SK-N-SH treated with all-trans-retinoic acid at 6 μM for 48 hours (cell line): ENCODE measurements around the gene ADRA2B.

ENCODE experiments used
- ATAC-seq: fragments of 200-7000 bp; cut with Tn5 transposase; 3 replicates; pipeline ENCODE4 v1.9.1; 2020; ENCODE audit warnings: mild to moderate bottlenecking, moderate library complexity
- ARNTL ChIP-seq: fragments of 450-650 bp; formaldehyde crosslinking; IDR thresholded peaks from 2 replicates; pipeline ENCODE4 v1.5.0; 2020; ENCODE audit warnings: low read depth, mild to moderate bottlenecking, moderate library complexity, borderline replicate concordance
- BACH2 ChIP-seq: fragments of 250-450 bp; sonication (Bioruptor Pico); IDR thresholded peaks from 2 replicates; pipeline ENCODE4 v1.9.0; 2021; ENCODE audit warnings: mild to moderate bottlenecking, borderline replicate concordance
- CSDC2 ChIP-seq: fragments of 250-450 bp; sonication (Bioruptor Pico); IDR thresholded peaks from 2 replicates; pipeline ENCODE4 v1.5.0; 2020; ENCODE audit warnings: mild to moderate bottlenecking, moderate library complexity
- GLIS3 ChIP-seq: fragments of 250-450 bp; sonication (Bioruptor Pico); IDR thresholded peaks from 2 replicates; pipeline ENCODE4 v1.5.0; 2020; ENCODE audit warnings: mild to moderate bottlenecking, moderate library complexity
- ISL1 ChIP-seq: fragments of 250-450 bp; sonication (Bioruptor Pico); IDR thresholded peaks from 2 replicates; pipeline ENCODE4 v2.1.2; 2022; ENCODE audit warnings: mild to moderate bottlenecking, moderate library complexity
- OSR1 ChIP-seq: fragments of 250-450 bp; sonication (Bioruptor Pico); IDR thresholded peaks from 2 replicates; pipeline ENCODE4 v1.8.0; 2022; ENCODE audit warnings: moderate library complexity, mild to moderate bottlenecking, inconsistent platforms
- PPARA ChIP-seq: fragments of 250-450 bp; sonication (Bioruptor Pico); IDR thresholded peaks from 2 replicates; pipeline ENCODE4 v1.5.0; 2020; ENCODE audit warnings: mild to moderate bottlenecking, borderline replicate concordance
- RARB ChIP-seq: fragments of 250-450 bp; sonication (Bioruptor Pico); IDR thresholded peaks from 2 replicates; pipeline ENCODE4 v1.8.0; 2021; ENCODE audit warnings: mild to moderate bottlenecking, moderate library complexity
- SNAI2 ChIP-seq: fragments of 250-450 bp; sonication (Bioruptor Pico); IDR thresholded peaks from 2 replicates; pipeline ENCODE4 v1.5.0; 2020; ENCODE audit warnings: mild to moderate bottlenecking, moderate library complexity
- TCF4 ChIP-seq: fragments of 250-450 bp; sonication (Bioruptor Pico); IDR thresholded peaks from 2 replicates; pipeline ENCODE4 v1.8.0; 2021; ENCODE audit warnings: mild to moderate bottlenecking, moderate library complexity, borderline replicate concordance
- TOX ChIP-seq: fragments of 250-450 bp; sonication (Bioruptor Pico); IDR thresholded peaks from 2 replicates; pipeline ENCODE4 v1.8.0; 2021; ENCODE audit warnings: mild to moderate bottlenecking, moderate library complexity, borderline replicate concordance
- ZC3H10 ChIP-seq: fragments of 250-450 bp; sonication (Bioruptor Pico); IDR thresholded peaks from 2 replicates; pipeline ENCODE4 v1.5.1; 2021; ENCODE audit warnings: mild to moderate bottlenecking, moderate library complexity
- ZFP3 ChIP-seq: fragments of 250-450 bp; sonication (Bioruptor Pico); IDR thresholded peaks from 2 replicates; pipeline ENCODE4 v1.5.0; 2020; ENCODE audit warnings: mild to moderate bottlenecking, moderate library complexity
- ZFP30 ChIP-seq: fragments of 450-650 bp; formaldehyde crosslinking; IDR thresholded peaks from 2 replicates; pipeline ENCODE4 v1.5.0; 2022; ENCODE audit warnings: mild to moderate bottlenecking, moderate library complexity
- ZNF565 ChIP-seq: fragments of 450-650 bp; formaldehyde crosslinking; conservative IDR thresholded peaks from 2 replicates; pipeline ENCODE4 v1.5.0; 2020; ENCODE audit warnings: low read depth, mild to moderate bottlenecking, moderate library complexity
- ZNF70 ChIP-seq: fragments of 450-650 bp; formaldehyde crosslinking; IDR thresholded peaks from 2 replicates; pipeline ENCODE4 v1.5.0; 2020; ENCODE audit warnings: mild to moderate bottlenecking, moderate library complexity
- ZNF8 ChIP-seq: fragments of 450-650 bp; formaldehyde crosslinking; IDR thresholded peaks from 2 replicates; pipeline ENCODE4 v1.5.0; 2020; ENCODE audit warnings: mild to moderate bottlenecking, moderate library complexity
- TF ChIP-seq, protein P1 (sequence below): fragments of 250-450 bp; sonication (Bioruptor Pico); IDR thresholded peaks from 2 replicates; pipeline ENCODE4 v1.8.0; 2021; ENCODE audit warnings: low read depth, mild to moderate bottlenecking, moderate library complexity, borderline replicate concordance
- TF ChIP-seq, protein P2 (sequence below): fragments of 250-450 bp; sonication (Bioruptor Pico); IDR thresholded peaks from 2 replicates; pipeline ENCODE4 v1.5.0; 2020; ENCODE audit warnings: mild to moderate bottlenecking, moderate library complexity
- TF ChIP-seq, protein P3 (sequence below): fragments of 250-450 bp; sonication (Bioruptor Pico); IDR thresholded peaks from 2 replicates; pipeline ENCODE4 v1.8.0; 2020; ENCODE audit warnings: mild to moderate bottlenecking, moderate library complexity, borderline replicate concordance
- TF ChIP-seq, protein P4 (sequence below): fragments of 250-450 bp; sonication (Bioruptor Pico); IDR thresholded peaks from 2 replicates; pipeline ENCODE4 v1.5.1; 2020; ENCODE audit warnings: low read depth, mild to moderate bottlenecking, moderate library complexity

Gene ADRA2B

DNA sequence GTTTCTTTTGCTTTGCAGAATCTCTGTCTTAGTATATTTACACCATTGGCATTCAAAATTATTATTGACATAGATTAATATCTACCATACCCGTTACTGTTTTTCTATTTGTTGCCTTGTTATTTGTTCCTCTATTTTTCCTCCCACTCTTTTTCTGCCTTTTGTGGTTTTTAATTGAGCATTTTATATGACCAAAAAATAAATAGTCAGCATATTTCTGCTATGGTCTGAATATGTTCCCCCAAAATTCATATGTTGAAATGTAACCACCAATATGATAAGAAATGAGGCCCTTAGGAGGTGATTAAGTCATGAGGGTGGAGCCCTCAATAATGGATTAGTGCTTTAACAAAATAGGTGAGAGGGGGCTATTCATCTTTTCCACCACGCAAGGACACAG is 35.3 kb downstream of the ADRA2B start:
- ATAC-seq, result no peak
- no peak for TF ChIP-seq ZNF70
- no peak for TF ChIP-seq ZC3H10 (CRISPR knock-in tag)
- no peak for TF ChIP-seq OSR1 (CRISPR knock-in tag)
- no peak for TF ChIP-seq BACH2 (CRISPR knock-in tag)
- TF ChIP-seq GLIS3 (CRISPR knock-in tag), result no peak
- no peak for TF ChIP-seq PPARA (CRISPR knock-in tag)
- no peak for TF ChIP-seq CSDC2 (CRISPR knock-in tag)
- no peak for TF ChIP-seq ZFP30 (CRISPR knock-in tag)
- TF ChIP-seq ZFP3 (CRISPR knock-in tag), result no peak

DNA sequence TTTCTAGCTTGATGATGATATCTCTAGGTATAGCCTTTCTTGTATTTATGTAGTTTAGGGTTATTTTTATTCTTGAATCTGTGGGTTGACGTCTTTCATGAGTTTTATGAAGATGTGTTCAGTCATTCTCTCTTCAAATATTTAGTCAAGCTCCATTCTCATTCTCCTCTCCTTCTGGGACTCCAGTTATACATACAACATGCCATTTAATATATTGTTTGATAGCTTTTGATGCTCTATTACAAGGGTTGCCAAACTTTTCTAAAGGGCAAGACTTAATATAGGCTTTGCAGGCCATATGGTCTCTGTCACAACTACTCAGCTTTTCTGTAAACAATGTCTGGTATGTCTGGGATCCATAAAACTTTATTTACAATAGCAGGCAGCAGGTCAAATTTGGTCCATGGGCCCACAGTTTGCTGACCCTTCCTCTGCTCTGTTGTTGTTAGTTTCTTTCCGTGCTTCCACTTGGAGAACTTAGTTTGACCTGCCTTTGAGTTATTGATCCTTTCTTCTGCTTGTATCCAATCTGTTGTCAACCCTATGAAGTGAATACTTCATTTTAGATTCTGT is 41.1 kb downstream of the ADRA2B start:
- no peak for TF ChIP-seq ZNF565 (CRISPR knock-in tag)
- TF ChIP-seq RARB (CRISPR knock-in tag), result no peak
- TF ChIP-seq, protein P1, sequence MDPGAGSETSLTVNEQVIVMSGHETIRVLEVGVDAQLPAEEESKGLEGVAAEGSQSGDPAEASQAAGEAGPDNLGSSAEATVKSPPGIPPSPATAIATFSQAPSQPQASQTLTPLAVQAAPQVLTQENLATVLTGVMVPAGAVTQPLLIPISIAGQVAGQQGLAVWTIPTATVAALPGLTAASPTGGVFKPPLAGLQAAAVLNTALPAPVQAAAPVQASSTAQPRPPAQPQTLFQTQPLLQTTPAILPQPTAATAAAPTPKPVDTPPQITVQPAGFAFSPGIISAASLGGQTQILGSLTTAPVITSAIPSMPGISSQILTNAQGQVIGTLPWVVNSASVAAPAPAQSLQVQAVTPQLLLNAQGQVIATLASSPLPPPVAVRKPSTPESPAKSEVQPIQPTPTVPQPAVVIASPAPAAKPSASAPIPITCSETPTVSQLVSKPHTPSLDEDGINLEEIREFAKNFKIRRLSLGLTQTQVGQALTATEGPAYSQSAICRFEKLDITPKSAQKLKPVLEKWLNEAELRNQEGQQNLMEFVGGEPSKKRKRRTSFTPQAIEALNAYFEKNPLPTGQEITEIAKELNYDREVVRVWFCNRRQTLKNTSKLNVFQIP, result no peak
- TF ChIP-seq TOX (CRISPR knock-in tag), result no peak
- TF ChIP-seq, protein P2, sequence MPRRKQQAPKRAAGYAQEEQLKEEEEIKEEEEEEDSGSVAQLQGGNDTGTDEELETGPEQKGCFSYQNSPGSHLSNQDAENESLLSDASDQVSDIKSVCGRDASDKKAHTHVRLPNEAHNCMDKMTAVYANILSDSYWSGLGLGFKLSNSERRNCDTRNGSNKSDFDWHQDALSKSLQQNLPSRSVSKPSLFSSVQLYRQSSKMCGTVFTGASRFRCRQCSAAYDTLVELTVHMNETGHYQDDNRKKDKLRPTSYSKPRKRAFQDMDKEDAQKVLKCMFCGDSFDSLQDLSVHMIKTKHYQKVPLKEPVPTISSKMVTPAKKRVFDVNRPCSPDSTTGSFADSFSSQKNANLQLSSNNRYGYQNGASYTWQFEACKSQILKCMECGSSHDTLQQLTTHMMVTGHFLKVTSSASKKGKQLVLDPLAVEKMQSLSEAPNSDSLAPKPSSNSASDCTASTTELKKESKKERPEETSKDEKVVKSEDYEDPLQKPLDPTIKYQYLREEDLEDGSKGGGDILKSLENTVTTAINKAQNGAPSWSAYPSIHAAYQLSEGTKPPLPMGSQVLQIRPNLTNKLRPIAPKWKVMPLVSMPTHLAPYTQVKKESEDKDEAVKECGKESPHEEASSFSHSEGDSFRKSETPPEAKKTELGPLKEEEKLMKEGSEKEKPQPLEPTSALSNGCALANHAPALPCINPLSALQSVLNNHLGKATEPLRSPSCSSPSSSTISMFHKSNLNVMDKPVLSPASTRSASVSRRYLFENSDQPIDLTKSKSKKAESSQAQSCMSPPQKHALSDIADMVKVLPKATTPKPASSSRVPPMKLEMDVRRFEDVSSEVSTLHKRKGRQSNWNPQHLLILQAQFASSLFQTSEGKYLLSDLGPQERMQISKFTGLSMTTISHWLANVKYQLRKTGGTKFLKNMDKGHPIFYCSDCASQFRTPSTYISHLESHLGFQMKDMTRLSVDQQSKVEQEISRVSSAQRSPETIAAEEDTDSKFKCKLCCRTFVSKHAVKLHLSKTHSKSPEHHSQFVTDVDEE (CRISPR knock-in tag), result no peak
- TF ChIP-seq GLIS3 (CRISPR knock-in tag), result no peak
- no peak for TF ChIP-seq PPARA (CRISPR knock-in tag)
- TF ChIP-seq ZNF8 (CRISPR knock-in tag), result no peak
- no peak for TF ChIP-seq ARNTL
- no peak for TF ChIP-seq ZFP30 (CRISPR knock-in tag)
- no peak for TF ChIP-seq ISL1 (CRISPR knock-in tag)
- no peak for TF ChIP-seq OSR1 (CRISPR knock-in tag)
- ATAC-seq, result no peak

DNA sequence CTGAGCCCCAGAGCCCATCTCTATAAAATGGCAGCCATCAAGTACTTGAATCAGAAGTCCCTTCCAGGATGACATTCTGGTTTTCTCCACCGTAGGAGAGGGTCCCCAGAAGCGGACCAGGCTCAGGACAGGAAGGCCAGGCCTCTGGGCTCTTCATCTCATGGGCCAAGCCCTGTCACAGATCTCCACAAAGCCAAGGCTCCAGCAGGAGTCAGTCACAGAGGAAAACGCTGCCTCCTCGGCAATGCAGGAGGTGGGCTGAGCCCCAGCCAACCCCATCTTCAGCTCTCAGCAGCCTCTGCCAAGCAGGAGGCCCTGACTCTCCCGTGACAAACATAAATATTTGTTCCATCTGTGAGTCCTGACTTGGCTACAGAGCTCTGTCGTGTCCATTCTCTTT is 42.2 kb downstream of the ADRA2B start:
- TF ChIP-seq GLIS3 (CRISPR knock-in tag), result no peak
- no peak for TF ChIP-seq ZNF70
- TF ChIP-seq, protein P1, result no peak
- TF ChIP-seq ISL1 (CRISPR knock-in tag), result no peak
- TF ChIP-seq ZNF565 (CRISPR knock-in tag), result no peak
- TF ChIP-seq, protein P3, sequence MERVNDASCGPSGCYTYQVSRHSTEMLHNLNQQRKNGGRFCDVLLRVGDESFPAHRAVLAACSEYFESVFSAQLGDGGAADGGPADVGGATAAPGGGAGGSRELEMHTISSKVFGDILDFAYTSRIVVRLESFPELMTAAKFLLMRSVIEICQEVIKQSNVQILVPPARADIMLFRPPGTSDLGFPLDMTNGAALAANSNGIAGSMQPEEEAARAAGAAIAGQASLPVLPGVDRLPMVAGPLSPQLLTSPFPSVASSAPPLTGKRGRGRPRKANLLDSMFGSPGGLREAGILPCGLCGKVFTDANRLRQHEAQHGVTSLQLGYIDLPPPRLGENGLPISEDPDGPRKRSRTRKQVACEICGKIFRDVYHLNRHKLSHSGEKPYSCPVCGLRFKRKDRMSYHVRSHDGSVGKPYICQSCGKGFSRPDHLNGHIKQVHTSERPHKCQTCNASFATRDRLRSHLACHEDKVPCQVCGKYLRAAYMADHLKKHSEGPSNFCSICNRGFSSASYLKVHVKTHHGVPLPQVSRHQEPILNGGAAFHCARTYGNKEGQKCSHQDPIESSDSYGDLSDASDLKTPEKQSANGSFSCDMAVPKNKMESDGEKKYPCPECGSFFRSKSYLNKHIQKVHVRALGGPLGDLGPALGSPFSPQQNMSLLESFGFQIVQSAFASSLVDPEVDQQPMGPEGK (CRISPR knock-in tag), result no peak
- TF ChIP-seq TCF4 (CRISPR knock-in tag), result no peak
- no peak for TF ChIP-seq CSDC2 (CRISPR knock-in tag)
- ATAC-seq, result no peak

DNA sequence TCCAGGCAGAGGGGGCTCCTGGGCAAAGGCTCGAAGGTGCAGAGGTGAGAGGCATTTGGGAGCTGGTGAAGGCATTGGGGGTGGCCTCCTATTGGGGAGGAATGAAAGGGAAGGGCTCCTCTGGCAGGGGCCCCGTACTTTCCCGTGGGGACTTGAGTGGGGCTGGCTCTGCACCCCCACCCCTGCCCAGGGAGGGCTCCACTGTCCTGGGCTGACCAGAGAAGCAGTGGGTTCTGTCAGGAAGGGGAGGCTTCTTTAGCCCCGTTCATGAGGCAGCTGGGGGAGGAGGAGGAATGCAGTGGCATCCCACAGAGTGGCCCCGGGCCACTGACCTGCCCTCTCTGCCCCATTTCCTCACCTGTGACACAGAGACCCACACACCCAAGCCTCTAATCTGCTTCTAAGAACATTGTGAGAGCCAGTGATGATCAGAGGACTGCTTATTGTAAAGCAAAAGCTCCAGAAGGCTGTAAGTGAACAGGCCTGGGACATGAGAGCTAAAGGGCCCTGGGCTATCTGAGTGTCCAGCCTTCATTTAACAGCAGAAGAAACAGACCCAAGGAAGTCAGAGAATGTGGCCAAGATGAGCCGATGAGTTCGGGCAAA is 43.1 kb downstream of the ADRA2B start:
- no peak for ATAC-seq
- TF ChIP-seq TOX (CRISPR knock-in tag) (no peak), SNAI2 (CRISPR knock-in tag) (no peak), CSDC2 (CRISPR knock-in tag) (no peak), ZNF70 (no peak), GLIS3 (CRISPR knock-in tag) (no peak), RARB (CRISPR knock-in tag) (no peak), ARNTL (no peak)
- TF ChIP-seq, protein P3 (CRISPR knock-in tag), result no peak
- TF ChIP-seq, protein P4, sequence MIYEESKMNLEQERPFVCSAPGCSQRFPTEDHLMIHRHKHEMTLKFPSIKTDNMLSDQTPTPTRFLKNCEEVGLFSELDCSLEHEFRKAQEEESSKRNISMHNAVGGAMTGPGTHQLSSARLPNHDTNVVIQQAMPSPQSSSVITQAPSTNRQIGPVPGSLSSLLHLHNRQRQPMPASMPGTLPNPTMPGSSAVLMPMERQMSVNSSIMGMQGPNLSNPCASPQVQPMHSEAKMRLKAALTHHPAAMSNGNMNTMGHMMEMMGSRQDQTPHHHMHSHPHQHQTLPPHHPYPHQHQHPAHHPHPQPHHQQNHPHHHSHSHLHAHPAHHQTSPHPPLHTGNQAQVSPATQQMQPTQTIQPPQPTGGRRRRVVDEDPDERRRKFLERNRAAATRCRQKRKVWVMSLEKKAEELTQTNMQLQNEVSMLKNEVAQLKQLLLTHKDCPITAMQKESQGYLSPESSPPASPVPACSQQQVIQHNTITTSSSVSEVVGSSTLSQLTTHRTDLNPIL (CRISPR knock-in tag), result no peak
- TF ChIP-seq, protein P1, result no peak
- TF ChIP-seq, all 23 proteins: peak for 0
